Nephron progenitor cell (in vitro differentiated cells): ENCODE measurements around the gene TRAF3.

Experiments
- DNase-seq: peaks from one replicate; pipeline ENCODE4 v3.0.0; 2021
- H3K27ac Mint-ChIP-seq: 2 replicates; pipeline ENCODE4 v1.8.0; 2021; ENCODE audit warnings: mild to moderate bottlenecking, moderate library complexity, mixed read lengths
- H3K27me3 Mint-ChIP-seq: 2 replicates; pipeline ENCODE4 v1.8.0; 2021; ENCODE audit warnings: mild to moderate bottlenecking, low read depth, mixed read lengths; ENCODE audit not compliant: poor library complexity
- H3K36me3 Mint-ChIP-seq: 2 replicates; pipeline ENCODE4 v1.8.0; 2021; ENCODE audit warnings: low read depth, mixed read lengths
- H3K4me1 Mint-ChIP-seq: 2 replicates; pipeline ENCODE4 v1.8.0; 2021; ENCODE audit warnings: mixed read lengths
- H3K4me3 Mint-ChIP-seq: 2 replicates; pipeline ENCODE4 v1.8.0; 2021; ENCODE audit warnings: mild to moderate bottlenecking, moderate library complexity, mixed read lengths
- H3K9me3 Mint-ChIP-seq: 2 replicates; pipeline ENCODE4 v1.8.0; 2021; ENCODE audit warnings: mild to moderate bottlenecking, moderate library complexity, mixed read lengths
- CTCF ChIP-seq: fragments of 200-600 bp; sonication (generic); IDR thresholded peaks from 2 replicates; pipeline ENCODE4 v1.5.0; 2021; ENCODE audit warnings: antibody characterized with exemption

Gene TRAF3

GRCh38 chr14:102922490-102923200, 145.4 kb downstream of the TRAF3 start, which contains the start of gene AMN:
AMN (plus strand) TSS chr14:102922663; CDS start chr14:102922689, 26 bp downstream.
- no peak for TF ChIP-seq CTCF
- peaks cover 26% of the 10 kb centered on the region for H3K27me3 Mint-ChIP-seq
- no peaks in the 10 kb centered on the region for H3K4me1 Mint-ChIP-seq
- H3K27ac Mint-ChIP-seq: no peak within 1 kb of the TSS
- no peak within 1 kb of the TSS for H3K4me3 Mint-ChIP-seq
- no peak for DNase-seq
- H3K9me3 Mint-ChIP-seq: no peaks in the 10 kb centered on the region
- no peaks in the 10 kb centered on the region for H3K36me3 Mint-ChIP-seq

- no peaks in the 10 kb centered on the region for H3K36me3 Mint-ChIP-seq
- DNase-seq: no peak
- no peaks in the 10 kb centered on the region for H3K4me1 Mint-ChIP-seq
- H3K27ac Mint-ChIP-seq: no peak overlapping the region
- H3K4me3 Mint-ChIP-seq: no peak overlapping the region
- H3K9me3 Mint-ChIP-seq: no peaks in the 10 kb centered on the region
- H3K27me3 Mint-ChIP-seq: peaks cover 33% of the 10 kb centered on the region
- TF ChIP-seq CTCF: no peak
These were observed 146.1 kb downstream of the TRAF3 start for GRCh38 chr14:102923201-102923924.

GRCh38 chr14:102923925-102924486, 146.8 kb downstream of the TRAF3 start:
- H3K9me3 Mint-ChIP-seq: no peaks in the 10 kb centered on the region
- no peak overlapping the region for H3K27ac Mint-ChIP-seq
- no peak for DNase-seq
- no peaks in the 10 kb centered on the region for H3K36me3 Mint-ChIP-seq
- H3K4me3 Mint-ChIP-seq: no peak overlapping the region
- no peak for TF ChIP-seq CTCF
- H3K4me1 Mint-ChIP-seq: no peaks in the 10 kb centered on the region
- H3K27me3 Mint-ChIP-seq: peaks cover 38% of the 10 kb centered on the region

- Mint-ChIP-seq H3K27ac (no peak overlapping the region), H3K9me3 (no peaks in the 10 kb centered on the region), H3K4me1 (no peaks in the 10 kb centered on the region), H3K4me3 (no peak overlapping the region), H3K36me3 (no peaks in the 10 kb centered on the region), H3K27me3 (peaks cover 45% of the 10 kb centered on the region)
- no peak for TF ChIP-seq CTCF
- no peak for DNase-seq
These were observed 147.7 kb downstream of the TRAF3 start for GRCh38 chr14:102924632-102925588.

GRCh38 chr14:102925646-102926045, 148.4 kb downstream of the TRAF3 start:
- no peak for DNase-seq
- Mint-ChIP-seq H3K9me3 (no peaks in the 10 kb centered on the region), H3K36me3 (no peaks in the 10 kb centered on the region), H3K27ac (no peak overlapping the region), H3K27me3 (peaks cover 47% of the 10 kb centered on the region), H3K4me3 (no peak overlapping the region), H3K4me1 (no peaks in the 10 kb centered on the region)
- no peak for TF ChIP-seq CTCF
